Stimulated activated CD8-positive, alpha-beta memory T cell treated with anti-CD3 and anti-CD28 coated beads, Interleukin-4, amount 100 ng/mL, for 4 hours (primary cell): ENCODE data around the gene MRPL48.
"Not testable (repeated sequence)": the region's sequence is repeated elsewhere in the genome, so short reads cannot be mapped to it uniquely, and the experiment has no call there.

Source experiments
- DNase-seq, 2 donors: peaks; one replicate each; pipeline ENCODE4 v3.0.0-alpha.2; 2020; ENCODE audit warnings: low read depth in 2 of 2, low spot score in 1 of 2

MRPL48 gene

DNA sequence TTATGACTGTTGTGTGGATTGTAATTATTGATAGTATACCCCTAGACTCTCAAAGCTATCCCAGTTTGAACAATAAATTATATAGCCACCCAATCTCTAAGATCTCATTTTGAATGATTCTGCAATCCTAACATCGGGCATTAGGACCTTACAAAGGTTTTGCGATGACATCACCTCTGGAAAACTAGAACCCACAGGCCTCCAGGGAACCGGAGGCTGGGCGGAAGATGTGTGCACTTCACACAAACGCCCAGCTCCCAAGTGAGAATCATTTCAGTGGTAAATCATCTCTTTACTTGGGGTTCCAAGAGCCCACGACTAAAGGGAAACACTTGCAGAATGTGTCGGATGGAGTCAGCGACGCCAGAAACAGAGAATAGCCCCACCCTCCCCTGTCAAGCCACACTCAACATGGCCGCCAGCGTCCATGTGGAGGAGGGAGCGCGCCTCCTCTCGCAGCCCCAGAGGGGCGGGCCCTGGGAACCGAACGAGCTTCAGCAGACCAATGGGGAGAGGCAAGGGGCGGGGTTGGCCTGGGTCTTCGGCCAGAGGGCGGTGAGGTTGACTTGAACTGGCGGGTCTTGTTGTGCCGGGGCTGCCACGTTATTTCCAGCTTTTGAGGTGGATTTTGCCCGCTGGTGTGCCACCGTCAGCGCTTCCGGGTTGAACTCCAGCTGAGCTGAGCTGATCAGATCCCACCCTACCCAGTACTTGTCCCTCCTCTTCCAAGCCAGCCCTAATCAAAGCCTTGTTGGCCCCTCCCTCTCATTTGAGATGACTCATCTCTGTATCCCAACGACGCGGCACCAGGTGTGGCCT, 8.4 kb upstream of the MRPL48 start:
- DNase-seq: peak; percentile 89 to 97

DNA sequence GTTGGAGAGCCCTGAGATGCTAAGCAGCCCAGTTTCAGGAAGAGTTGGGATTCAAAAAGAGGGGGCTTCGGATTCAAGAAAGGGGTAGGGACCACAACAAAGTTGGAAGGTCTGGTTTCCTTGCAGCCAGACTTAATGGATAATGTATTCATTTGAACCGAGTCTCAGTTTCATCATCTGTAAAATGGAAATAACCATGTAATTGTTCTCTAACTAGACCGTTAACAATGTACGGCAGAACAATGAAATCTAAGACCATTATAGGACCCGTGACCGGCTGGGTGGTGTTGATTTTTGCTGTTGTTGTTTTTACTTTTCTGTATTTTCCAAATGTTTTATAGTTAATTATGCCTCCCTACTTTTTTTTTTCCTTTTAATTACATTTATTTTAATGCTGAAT, 6.4 kb upstream of the MRPL48 start:
- no peak for DNase-seq

DNA sequence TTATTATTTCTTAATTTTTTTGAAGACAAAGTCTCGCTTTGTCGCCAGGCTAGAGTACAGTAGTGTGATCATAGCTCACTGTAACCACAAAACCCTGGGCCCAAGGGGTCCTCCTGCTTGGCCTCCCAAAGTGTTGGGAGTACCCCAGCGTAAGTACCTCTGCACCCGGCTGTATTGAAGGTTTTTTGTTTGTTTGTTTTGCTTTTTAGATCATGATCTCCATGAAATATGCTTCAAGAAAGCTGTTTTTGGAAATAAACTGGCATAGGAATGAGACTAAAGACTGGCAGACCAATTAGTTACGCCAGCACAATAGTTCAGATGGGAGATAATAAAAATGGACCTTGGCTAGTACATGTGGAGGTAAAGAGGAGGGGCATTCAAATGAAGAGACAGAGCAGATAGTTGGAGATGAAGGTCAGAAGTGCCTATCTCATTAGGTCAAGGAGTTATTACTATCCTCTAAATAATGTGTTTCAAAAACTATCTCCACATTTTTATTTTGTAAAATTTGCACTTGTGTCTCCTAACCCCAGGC, 4.1 kb upstream of the MRPL48 start:
- no peak for DNase-seq

DNA sequence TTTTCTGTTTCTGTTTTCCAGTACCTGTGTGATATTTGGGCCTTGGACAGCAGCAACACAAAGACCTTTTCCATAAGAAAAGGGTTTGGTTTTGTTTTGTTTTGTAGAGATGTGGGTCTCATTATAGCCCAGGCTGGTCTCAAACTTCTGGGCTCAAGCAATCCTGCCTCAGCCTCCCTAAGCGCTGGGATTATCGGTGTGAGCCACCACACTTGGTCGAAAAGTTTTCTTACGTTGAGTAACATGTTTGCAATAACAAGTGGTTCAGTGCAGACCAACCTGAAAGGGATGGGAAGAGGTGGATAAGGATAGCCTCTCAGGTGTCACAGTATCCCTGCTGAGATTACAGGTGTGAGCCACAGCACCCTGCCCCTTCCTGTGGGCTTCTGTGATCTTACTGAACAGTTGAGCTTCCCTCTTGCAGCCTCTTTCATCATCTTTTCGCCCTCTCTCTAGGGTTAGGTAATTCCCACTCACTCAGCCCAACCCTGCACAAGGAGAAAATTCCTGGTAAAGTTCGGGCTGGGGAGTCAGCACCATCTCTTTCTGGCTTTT, 3.5 kb upstream of the MRPL48 start:
- DNase-seq: no peak

GRCh38 chr11:73784734-73785133, 2.9 kb upstream of the MRPL48 start:
- no peak for DNase-seq

DNA sequence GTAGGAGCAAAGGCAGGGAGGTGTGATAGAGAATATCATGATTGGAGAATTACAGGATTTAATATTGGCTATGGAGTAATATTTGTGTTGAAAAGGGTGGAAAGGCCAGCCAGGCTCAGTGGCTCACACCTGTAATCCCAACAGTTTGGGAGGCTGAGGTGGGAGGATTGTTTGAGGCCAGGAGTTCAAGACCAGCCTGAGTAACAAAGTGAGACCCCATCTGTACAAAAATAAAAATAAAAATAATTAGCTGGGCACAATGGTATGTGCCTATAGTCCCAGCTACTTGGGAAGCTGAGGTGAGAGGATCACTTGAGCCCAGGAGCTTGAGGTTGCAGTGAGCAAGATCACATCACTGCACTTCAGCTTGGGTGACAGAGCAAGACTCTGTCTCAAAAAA, 2.2 kb upstream of the MRPL48 start:
- not testable (repeated sequence) for DNase-seq

DNA sequence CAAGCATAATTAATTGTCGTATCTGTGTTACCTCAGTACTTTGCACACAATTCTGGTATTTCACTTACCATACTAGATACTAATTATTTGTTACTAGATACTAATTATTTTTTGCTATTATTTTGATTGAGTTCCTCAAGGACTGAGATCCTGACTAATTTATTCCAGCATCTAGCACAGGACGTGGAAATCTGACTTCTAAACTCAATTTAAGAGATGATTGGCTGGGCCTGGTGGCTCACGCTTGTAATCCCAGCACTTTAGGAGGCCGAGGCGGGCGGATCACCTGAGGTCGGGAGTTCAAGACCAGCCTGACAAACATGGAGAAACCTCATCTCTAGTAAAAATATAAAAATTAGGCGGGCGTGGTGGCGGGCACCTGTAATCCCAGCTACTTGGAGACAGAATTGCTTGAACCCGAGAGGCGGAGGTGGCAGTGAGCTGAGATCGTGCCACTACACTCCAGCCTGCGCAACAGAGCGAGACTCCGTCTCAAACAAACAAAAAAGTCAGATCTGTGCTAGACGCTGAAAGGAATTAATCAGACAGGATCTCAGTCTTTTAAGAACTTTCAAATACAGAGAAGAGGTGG, 527 bp upstream of the MRPL48 start:
- no peak for DNase-seq

GRCh38 chr11:73789279-73789670, 1.6 kb downstream of the MRPL48 start:
- no peak for DNase-seq

DNA sequence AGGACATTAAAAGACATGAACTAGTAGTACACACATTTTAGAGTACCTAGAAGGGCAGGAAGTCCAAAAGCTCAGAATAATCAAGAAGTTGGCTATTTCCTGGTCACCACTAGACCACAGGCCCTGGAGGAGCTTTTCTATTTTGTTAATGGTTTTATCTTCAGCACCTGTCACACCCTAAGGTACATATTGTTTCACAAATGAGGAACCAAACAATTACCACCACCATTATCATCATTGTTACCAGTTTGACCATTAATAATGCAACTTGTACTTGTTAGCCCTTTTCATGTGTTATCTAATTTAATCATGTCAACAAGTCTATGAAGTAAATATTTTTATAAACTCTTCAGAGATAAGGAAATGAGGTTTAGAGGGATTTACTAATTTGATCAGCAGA, 4.9 kb downstream of the MRPL48 start:
- no peak for DNase-seq

DNA sequence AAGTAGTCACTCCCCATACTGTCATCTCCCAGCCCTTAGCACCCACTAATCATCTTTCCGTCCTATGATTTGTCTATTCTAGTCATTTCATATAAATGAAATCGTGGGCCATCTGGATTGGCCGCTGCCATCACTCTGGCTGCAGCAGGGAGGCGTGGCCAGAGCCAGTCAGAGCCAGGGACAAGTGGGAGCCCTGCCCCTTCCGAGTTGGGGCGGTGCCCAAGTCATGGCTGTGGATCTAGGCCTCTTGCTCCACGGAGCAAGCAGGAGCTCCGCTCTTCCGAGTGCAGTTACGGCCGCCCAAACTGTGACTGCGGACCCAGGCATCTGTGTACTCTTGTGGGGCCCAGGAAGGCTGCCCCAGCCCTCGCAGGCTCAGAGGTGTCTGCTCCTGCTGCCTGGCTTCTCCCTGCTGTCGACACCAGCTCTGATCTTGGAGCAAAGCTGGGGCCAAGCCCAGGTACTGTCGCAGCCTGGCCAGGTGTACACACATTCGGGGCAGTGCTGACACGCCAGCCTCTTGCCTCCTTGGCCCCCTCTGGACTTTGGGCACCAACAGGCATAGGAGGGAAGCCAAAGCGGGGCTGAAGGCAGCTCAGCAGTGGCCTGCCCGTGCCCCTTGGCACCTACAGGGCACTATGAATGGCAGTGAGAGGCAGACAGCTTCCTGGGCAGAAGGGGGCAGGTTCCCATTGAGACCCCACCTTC, 8.4 kb downstream of the MRPL48 start:
- DNase-seq: no peak

DNA sequence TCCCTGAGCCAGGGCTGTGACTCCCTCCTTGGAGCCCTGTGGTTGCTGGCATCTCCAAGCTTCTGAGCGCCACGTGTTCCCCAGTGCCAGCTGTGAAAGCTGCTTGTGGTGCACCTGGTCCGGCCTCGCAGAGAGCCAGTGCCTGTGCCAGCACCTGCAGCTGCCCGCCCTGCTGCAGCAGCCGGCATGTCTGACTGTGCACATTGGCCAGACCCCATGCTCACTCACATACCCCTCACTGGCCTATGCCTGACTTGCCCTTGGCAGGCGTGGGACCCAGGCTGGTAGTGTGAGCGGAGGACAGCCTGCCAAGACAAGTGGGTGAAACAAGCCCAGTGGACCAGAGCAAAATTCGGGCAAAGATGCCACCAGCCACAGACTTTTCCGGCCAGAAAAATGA, 9.8 kb downstream of the MRPL48 start:
- DNase-seq: no peak

DNA sequence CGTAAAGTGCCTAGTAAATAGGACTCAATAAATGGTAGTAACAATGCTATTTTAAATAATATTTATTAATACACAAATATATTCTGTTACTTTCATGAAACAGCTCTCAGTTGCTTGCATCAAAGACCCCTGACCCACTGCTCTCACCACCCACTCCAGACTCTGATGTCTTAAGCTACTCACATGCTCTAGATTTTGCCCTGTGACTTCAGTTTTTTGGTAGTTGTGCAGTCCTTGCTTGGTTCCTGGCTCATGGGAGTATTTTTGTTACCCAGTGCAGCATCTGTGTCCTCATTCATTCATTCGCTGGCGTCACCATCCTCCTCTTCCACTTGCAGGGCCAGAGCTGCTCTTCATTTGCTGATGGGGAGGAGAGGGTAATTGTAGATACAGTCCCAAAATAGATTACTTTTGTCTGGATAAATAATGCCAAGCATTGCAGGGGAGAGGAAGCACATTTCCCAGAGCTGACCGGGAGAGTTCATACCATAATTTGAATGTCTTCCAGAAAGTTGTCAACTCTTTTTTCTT, 12.7 kb downstream of the MRPL48 start:
- no peak for DNase-seq

- no peak for DNase-seq
Measured at GRCh38 chr11:73801136-73801535, 13.5 kb downstream of the MRPL48 start.

DNA sequence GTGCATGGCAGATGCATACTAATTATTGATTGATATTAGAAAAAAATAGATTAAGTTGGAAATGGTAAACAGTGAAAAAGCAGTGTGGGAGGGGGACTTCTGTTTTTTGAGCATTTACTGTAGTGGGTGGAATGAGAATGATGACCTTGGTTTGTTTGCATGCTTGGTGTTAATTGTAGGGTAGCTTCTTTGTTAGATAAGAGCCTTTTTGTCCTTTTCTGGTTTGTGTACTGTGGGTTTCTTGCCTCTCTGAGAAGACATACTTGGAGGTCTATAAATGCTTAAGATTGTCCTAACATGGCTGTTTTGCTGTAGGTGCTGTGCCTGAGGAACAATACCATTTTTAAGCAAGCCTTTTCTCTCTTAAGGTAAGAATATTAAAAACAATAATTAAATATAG, 17.0 kb downstream of the MRPL48 start:
- DNase-seq: no peak

DNA sequence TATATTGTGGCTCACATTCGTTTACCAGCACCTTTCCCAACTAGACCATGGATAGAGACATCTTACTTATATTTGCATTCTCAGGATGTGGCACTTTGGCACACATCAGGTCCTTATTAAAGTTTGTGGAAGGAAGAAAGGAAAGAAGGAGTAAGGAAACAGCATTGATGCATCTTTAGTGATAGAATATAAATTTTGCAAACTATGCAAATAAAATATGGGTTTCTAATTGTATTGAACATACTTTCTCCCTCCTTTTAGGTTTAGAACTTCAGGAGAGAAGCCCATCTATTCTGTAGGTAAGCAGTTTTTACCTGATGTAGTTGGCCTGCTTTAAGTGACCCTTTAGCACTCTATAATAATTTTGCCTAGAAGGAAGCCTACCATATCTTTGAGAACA, 20.4 kb downstream of the MRPL48 start:
- DNase-seq: no peak

DNA sequence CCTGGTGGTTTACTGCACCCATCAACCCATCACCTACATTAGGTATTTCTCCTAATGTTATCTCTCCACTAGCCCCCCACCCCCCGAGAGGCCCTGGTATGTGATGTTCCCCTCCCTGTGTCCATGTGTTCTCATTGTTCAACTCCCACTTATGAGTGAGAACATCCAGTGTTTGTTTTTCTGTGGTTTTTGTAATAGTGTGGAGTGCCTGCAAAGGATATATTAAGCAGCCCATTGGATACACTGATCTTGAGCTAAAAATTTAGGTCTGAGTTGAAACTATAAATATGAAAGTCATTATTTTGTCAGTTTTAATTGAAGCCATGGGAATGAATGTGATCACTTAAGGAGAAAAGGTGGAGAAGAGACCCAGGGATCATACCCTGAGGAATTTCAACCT, 23.0 kb downstream of the MRPL48 start:
- DNase-seq: no peak

DNA sequence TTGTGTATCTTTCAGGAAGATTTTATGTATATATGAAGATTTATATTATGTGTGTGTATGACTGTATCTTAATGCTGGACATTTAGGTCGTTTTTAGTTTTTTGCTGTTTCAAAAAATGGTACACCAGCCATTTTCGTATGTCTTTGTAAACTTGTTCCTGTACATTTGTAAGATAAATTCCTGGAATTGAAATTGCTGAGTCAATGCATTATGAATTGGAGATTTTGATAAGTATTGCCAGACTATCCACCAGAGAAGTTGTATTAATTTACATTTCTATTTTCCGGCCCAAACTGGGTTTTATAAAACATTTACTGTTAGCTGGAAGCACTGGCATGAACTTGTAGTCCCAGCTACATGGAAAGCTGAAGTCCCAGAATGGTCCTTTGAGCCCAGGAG, 24.6 kb downstream of the MRPL48 start:
- DNase-seq: no peak

DNA sequence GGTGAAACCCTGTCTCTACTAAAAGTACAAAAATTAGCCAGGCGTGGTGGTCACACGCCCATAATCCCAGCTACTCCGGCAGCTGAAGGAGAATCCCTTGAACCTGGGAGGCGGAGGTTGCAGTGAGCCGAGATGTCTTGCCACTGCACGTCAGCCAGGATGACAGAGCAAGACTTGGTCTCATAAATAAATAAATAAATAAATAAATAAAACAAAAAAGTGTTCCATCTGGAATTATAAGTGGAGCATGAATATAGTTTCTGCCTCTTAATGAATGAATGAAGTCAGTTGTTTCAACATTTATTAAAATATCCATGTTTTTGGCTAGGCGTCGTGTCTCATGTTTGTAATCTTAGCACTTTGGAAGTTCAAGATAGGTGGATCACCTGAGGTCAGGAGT, 27.1 kb downstream of the MRPL48 start:
- DNase-seq: no peak

DNA sequence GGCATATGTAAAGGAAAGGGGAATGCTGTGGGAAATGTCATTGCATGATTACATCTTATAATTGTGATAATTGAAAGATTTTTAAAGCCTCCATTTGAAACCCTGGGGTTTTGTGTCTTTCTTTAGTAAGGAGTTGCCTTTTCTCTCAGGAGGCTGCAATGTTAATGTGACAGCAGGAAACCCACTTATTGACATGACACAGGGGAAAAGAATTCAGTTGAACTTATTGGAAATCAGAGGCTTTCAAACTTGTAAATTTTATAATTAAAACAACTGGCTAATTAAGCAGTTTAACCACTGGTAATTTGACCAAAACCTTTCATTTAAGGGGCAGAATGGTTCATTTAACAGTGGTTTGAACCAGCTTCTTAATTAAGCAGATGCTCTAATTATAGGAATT, 31.2 kb downstream of the MRPL48 start:
- DNase-seq: no peak

DNA sequence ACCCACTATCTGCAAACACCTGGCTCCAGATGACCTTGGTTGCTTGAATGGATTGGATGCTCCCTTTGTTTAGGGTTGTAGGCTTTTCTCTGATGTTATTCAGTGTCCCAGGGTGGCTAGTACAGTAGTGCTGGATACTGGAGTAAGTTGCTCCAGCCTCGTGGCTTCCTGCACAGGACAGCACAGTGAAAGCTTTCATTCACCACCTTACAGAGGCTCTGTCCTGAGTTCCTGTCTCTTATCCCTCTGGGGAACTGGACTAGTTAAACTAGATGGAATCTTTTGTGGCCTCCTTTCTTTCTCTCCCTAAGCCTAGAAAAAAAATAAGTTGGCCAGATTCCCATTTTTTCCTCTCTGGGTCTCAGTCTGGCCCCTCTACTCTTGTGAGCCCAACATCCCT, 42.6 kb downstream of the MRPL48 start:
- no peak for DNase-seq

DNA sequence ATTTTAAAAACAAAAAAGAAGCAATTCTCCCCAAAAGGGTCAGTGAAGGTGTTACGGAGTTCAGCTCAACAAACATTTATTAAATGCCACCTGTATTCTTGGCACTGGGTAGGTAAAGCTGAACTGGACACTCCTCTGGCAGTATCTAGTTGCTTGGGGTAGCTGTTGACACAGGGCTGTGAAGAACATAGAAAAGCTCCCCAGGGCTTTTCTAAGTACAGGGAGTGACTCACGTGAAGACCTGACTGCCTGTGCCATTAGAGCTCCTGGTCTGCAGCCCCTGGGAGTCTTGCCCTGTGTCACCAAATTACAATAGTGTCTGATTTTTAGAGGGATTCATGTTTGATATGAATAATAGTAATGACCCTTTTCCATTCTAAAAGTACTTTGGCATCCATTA, 45.4 kb downstream of the MRPL48 start:
- DNase-seq: no peak
